ENCODE data around the gene OTOF.

DNA sequence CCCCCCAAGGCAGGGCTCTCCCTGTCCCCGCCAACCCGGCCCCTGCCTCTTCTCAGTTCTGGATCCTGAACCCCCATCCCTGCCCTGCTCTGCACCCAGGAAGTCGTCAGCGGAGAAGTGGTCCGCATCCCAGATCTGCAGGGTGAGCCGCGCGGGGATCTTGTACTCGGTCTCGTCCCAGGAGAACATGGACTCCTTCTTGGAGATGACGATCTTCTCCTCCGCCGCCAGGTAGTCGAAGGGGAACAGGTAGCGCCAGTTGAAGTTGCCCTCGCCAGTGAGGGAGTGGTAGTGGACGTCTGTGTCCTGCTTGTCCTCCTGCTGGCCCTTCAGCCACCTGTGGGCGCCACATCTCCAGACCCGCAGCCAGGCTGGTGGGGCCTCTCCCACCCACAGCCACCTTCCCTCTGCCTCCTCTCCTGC, 16.3 kb downstream of the OTOF start:
- TF ChIP-seq CTCF (IDR thresholded peaks at IDR 0.05) = no peak
- TF ChIP-seq POLR2A (IDR thresholded peaks at IDR 0.05) = no peak
